GM19238 (cell line): ENCODE results near the gene RAE1.

ENCODE experiments used
- DNase-seq: peaks from one replicate; pipeline ENCODE4 v3.0.0; 2011; ENCODE audit warnings: low spot score; ENCODE audit not compliant: insufficient read length

Gene RAE1, protein sequence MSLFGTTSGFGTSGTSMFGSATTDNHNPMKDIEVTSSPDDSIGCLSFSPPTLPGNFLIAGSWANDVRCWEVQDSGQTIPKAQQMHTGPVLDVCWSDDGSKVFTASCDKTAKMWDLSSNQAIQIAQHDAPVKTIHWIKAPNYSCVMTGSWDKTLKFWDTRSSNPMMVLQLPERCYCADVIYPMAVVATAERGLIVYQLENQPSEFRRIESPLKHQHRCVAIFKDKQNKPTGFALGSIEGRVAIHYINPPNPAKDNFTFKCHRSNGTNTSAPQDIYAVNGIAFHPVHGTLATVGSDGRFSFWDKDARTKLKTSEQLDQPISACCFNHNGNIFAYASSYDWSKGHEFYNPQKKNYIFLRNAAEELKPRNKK

DNA sequence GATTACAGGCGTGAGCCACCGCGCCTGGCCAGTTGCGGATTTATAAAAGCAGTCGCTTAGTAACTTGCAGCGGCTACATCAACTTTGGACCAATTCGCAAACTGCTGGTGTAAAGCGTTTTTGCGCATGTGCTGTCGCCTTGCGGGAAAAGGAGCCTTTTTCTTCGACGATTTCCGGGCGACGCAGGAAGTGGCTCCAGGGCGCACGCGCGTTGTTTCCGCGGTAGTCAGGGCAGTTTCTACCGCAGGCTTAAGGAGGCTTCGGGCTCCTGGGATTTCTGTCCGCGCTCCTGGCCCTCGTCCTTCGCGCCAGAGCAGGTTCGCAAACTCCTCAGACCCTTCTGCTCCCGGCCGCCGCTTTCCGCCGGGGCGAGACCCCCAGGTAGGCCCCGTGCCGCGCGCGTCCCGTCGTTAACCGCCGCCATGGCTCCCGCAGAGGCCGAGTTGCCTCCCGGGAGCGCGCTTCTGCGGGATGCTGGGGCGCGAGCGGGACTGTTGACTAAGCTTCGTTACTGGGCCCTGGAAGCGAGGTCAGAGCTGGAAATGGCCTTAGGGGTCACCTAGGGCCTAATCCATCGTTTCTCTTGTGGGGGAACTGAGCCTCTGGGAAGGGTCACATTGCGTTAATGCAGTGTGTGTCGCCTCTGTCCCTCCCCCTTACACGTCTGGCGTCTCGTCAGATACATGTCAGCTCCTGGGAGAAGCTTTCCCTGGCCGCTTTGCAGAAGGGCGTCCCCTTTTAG, at the start of gene RAE1:
RAE1 (plus strand) TSS at position 214 of the 742 bp plus-strand sequence. CDS start 2,784 bp downstream, outside the sequence.
- peak; percentile 79 for DNase-seq

DNA sequence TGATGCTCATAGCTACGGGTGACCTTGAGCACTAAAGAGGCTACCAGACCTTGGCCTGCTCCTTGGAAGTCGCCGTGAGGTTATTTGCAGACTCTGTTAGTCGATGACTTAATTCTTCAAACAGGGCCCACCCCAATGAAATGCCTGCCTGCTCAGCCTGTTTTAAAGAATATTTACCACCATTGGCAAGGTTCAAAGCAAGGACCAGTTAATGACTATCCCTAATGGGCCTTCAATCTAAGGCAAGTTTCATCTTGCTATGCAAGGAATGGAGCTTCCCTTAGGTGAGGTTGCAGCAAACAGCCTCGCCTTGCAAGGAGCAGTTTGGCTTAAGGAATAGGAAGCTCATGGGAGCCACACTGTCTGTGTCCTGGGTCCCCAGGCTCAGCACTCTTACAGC, 44.3 kb upstream of the RAE1 start:
- no peak for DNase-seq

DNA sequence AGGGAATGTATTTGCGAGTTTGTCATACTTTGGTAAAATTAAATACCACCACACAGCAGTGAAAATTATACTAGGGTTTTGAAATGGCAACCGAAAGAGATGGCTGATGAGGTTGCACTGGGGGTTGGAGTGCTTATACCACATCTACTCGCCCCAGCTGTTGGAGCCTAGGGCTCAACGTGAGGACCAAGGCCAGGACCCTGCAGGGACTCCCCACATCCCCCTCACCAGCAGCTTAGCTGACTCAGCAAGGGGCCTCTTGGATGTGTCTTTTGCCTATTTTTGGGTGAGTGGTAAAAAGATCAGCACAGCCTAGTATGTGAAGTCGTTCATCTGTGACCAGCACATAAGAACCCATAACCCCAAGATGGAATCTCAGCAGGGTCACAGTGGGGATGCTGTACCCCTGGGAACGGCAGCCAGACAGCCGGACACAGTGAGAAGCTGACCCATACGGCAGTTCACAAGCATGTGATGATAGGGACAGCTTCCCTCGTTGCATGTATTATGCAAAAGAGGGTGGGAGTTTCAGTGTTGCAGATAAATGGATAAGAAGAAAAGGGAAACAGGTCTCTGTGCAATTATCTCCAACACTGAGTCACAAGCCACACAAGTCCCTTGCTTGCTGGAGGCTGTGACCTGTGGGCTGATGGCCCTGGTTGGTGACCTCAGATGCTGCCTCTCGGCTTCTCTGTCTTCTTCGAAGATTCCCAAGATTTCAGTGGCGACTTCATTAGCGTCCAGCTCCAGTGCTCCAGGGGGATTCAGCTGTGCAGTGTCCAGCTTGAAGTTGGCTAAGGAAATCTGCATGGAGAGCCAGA, 42.4 kb upstream of the RAE1 start:
- DNase-seq = no peak

DNA sequence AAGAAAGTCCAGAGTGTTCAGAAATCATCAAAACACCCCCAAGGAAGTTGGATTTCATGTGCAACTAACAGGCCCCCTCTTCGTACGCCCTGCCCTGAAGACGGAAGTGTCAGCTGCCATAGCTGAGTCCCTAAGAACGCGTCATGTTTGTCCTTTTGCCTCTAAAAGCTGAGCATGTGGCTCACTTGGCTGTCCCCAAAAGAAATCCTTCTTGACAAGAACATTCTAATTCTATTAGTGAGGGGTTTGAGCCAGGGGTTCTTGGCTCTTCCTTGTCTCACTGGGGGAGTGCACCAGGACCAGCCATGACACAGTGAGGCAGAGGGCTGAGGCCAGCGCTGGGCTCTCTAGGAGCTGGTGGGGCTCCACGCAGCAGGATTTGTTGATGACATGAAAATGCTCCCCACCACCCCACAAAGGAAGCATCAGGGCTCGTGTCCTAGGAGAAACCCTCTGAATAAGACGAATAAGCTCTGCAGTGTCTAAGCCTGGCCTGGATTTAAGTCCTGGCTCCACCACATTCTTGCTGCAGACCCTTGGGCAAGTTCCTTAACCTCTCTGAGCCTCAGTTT, 41.4 kb upstream of the RAE1 start:
- no peak for DNase-seq

DNA sequence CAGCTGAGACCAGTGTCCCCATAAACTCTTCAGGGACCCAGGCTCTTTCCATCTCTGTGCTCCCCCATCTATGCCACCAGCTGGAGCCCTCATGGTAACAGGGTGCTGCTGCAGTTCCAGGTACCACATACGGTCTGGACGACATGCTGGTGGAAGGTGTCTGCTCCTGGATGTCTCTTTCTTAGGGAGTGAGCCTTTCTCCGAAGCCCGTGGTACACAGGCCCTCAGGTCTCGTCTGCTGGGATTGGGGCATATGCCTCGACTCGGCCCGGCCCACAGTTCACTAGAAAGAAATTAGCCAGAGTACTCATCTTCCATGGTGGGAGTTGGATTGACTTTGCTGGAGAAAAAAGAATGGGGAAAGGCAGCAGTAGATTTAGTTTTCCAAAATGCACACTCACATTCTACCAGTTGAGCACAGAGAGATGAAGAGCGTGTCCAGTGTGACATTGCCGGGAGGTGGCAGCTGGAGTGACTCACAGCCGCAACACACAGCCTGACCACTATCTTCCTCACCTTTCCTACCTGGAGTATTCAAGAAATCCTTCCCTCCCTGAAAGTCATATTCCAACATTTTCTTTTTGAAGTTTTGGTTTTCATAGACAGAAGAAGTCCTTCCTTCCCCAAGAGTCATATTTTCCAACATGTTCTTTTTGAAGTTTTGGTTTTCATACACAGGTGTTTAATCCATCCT, 40.1 kb upstream of the RAE1 start:
- DNase-seq = no peak

DNA sequence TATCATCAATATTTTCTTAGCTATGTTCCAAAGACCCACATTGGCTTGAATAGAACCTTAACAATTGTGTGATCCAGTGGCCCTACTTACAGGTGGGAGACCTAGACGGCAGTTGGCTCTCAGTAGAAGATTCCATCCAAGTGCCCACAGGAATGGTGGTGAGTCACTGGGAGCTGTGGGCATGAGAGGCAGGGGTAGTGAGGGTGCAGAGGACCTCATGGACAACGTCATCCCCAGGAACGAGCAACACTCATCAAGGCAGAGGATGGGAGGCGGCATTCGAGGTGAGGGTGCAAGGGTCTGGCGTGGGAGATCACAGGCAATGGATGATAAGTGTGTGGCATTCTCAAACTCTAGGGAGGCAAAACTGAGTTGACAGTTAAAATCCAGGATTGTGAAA, 38.9 kb upstream of the RAE1 start:
- no peak for DNase-seq

DNA sequence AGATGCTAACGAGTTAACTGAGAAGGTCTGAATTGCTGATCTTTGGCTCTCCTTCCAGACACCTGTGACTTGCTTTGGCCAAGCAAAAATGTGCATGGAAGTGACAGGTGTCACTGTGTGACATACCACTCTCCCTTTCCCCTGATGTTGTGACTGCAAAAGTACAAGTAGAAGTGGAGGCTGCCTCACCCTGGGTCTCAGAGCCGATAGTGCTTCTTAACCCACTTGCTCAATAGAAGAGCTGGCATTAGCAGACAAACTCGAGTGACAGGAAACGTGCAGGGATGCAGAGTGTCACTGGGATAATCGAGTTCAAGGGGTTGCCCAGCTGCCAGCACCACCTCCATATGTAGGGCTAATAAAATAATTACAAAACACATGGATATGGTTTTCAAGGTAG, 37.8 kb upstream of the RAE1 start:
- DNase-seq = no peak

DNA sequence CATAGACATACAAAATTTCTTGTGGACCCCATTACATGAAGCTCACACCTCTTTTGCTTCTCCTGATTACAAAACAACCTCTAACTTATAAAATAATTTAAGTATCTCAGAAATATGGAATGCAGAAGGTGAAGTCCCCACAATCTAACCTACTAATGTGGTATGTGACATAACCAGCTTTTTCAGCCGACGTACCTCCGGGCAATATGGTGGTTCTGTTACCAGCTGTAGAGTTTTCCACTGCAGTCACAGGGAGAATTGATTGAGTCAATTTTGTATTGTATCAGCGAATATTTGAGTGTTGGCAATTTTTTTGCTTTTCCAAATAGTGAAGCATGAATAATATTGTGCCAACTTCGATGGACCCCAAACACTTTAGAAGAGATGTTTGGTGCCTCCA, 37.1 kb upstream of the RAE1 start:
- no peak for DNase-seq

DNA sequence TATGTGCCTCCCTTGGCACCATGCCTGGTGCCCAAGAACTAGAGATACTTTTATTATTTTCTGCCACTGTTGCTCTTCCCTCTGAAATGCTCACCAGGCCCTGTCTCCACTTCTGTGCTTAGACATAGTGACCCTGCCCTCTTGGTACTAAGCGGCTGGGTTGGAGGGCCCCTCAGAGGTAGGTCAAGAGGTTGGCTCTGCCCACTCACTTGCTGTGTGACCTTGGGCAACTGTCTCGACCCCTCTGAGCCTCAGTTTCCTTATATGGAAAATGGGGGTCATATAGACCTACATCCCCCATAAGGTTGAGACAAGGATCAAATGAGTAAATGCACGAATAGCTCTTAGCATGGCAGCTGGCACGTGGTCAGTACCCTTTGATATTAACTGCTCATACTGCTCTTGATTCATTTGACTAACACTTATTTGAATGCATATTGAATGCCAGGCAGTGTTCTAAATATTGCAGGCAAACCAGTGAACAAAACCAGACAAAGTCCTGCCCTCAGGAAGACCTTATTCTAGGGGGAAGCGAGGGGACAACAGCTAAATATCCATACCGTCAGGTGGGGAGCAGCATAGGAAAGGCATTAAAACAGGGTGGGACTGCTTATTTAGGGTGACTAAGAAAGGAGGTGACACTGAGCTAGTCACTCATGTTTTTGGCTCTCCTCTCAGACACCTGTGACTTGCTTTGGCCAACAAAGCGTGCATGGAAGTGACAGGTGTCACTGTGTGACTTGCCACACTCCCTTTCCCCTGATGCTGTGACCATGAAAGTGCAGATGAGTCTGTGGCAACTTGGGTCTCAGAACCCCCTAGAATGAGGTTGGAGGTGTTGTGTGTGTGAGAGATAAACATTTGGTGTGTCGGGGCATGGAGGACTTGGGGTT, 35.7 kb upstream of the RAE1 start:
- DNase-seq = no peak

DNA sequence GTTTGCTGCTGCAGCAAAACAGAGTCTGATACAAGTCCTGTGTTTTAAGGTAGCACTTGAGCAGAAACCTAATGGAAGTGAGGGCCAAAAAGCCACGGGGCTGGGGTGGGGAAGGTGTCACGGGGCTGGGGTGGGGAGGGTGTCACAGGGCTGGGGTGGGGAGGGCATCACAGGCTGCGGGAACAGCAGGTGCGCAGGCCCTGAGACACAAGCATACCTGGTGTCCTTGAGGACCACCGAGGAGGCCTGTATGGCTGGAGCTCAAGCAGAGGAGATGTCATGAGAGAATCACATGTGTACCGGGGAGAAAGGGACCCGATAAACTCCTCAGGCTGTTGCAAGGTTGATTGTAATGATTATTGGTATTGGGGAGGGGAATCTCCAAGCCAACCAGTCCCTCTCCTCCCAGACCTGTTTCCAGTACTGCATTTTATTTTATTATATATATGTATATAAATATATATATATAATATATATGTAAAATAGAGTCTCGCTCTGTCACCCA, 35.0 kb upstream of the RAE1 start:
- no peak for DNase-seq

DNA sequence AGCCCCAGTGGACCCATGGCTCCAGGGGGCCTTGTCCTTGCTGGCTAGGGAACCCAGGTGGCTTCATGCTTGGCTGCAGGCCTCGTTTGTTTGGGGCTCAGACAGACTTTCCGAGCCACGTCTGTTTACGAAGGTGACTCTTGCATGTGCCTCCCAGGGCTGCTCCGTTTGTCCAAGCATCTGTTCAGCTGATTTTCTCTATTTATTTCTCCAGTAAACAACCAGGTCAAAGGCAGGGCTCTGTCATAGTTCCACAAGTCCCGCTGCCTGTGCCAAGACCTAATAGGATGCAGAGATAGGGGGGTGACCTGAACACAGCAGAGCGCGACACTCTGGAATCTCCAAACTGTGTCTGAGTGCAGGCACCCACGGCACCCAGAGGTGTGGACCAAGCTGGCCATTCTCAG, 34.3 kb upstream of the RAE1 start:
- DNase-seq = no peak

DNA sequence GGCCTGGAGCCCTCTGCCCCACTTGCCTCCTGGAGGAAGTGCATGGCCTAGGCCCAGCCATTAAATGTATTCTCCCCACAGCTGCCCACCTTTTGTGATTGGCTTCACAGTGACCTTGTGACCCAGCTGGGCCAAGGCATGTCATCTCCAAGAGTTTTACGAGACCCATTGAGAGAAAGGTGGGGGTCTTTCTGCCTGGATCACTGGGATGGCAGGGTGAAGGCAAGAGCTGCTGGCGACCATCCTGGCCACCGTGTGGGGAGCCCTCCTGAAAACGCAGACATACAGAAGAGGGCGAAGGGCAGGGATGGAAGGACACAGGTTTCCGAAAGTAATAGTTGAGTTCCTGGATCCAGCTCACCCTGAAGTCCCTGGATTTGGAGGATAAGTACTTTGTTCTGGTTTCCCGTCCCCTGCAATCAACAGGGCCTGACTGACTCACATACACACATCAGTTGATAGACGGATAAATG, 33.7 kb upstream of the RAE1 start:
- no peak for DNase-seq

DNA sequence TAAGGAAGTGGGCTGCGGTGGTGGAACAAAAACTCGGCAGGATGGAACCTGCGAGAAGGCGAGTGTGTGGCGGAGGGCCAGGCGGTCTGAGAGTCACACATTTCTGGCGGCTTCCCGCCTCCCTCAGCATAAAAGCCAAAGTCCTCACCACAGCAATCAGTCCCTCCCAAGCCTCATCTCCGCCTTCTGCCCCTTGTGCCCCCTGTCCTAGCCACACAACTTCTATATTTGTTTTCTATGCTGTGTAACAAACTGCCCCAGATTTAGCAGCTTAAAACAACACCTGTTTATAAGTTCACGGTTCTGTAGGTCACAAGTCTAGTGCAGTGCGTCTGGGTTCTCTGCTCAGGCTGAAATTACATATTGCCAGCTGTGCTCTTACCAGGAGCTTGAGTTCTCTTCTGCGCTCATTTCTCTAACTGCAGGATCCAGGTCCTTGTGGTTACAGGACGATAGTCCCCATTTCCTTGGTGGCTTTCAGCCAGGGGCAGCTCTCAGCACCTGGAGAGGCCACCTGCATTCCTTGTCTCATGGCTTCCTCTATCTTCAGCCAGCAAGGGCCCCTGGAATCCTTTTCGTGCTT, 33.2 kb upstream of the RAE1 start:
- no peak for DNase-seq

DNA sequence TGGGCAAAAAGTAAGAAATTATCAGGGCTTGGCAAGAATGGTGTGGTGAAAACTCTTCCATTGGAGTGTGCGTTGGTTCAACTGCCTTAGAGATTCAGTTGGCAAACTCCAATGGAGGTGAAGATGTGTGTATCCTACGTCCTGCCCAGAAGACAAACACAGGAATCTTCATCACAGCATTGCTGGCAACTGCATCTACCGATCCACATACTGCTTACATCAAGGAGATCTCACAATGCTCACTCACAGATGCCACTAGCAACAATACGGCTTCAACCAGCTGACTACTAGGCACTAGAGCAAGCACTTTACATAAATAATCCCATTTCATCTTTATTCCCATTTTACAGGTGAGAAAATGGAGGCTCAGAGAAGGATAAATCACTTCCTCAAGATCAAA, 31.5 kb upstream of the RAE1 start:
- no peak for DNase-seq

DNA sequence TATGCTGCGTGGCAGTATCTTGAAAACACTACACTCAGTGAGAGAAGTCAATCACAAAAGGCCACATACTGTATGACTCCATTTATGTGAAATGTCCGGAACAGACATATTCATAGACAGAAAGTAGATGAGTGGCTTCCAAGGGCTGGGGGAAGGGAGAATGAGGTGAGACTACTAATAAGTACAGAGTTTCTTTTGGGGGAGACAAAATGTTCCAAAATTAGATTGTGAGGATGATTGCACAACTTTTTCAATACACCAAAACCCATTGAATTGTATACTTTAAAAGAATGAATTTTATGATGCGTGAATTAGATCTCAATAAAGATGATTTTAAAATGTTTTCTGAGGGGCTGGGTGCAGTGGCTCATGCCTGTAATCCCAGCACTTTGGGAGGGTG, 30.7 kb upstream of the RAE1 start:
- no peak for DNase-seq

DNA sequence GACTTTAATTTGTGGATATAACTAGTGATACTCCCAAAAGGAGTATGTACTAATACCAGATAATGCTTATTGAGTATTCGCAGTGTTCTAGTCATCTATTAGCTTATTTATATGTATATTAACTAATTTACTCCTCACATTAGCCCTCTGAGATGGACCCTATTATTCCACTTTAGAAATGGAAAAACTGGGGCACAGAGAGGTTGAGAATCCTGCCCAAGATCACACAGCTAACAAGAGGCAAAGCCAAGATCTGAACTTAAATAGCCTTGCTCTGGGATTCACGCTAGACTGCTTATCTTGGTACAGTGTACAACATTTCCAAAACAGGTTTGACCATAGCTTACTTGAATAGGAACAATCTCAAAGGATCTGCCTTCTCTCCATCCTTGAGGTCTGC, 29.9 kb upstream of the RAE1 start:
- no peak for DNase-seq

DNA sequence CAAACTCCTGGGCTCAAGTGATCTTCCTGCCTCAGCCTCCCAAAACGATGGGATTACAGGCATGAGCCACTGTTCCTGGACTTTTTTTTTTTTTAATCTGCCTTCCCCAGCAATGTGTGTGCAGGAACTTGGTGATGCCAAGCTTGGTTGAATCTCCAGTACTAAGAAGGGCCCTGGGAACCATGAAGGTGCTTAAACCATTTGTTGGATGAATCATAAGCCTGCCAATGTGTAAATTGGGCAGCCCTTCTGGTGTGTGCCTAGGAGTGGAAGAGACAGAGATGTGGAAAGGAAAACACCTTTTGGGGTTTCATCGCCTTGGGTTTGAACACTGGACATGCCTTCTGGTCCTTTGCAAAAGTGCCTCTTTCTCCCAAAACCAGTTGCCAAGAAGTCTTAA, 28.6 kb upstream of the RAE1 start:
- no peak for DNase-seq

DNA sequence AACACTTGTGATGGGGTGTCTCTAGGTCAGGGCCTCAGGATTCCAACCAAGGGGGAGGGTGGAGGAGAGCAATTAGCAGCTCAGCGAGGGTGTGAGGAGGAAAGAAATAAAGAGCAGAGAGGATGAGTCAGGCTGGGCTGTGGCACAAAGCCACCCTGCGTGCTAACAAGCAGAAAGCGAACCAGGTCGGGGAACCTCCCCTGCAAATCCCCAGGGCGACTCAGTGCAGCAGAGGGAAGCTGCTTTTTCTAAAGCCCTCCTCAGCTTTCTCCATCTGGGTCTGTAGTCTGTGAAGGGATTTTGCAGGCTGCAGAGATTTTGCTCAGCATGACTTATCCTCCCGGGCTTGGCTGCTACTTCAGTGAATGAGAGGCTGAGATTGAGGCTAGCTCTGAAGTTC, 28.0 kb upstream of the RAE1 start:
- DNase-seq = no peak

DNA sequence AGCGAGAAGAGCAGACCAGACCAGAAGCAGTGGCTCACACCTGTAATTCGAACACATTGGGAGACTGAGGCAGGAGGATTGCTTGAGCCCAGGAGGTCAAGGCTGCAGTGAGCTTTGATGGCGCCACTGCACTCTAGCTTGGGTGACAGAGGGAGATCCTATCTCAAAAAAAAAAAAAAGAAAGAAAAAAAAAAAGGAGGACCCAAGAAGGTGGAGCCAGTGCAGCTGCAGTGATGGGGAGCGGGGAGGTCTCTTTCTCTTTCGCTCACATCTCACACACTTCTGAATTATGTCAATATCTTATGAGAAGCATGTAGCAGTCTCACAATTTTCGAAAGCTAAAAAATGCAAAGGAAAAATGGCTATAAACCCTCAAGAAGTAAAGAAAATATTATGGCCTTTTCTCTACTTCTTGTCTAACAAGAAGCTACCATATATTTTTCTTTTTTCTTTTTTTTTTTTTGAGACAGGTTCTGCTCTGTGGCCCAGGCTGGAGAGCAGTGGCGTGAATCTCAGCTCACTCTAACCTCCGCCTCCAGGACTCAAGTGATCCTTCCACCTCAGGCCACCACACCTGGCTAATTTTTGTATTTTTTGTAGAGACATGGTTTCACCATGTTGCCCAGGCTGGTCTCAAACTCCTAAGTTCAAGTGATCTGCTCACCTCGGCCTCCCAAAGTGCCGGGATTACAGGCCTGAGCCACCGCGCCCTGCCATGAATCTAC, 25.3 kb upstream of the RAE1 start:
- DNase-seq = no peak
